GM23338 (cell line): Measurements from ENCODE around the gene ROR1. TPM values are rescaled to one million over a fixed set of nuclear protein-coding genes. Genes with fewer than 3 reads are reported as not detected.

ENCODE experiments used
- ATAC-seq: fragments of 200-7000 bp; cut with Tn5 transposase; 3 replicates; pipeline ENCODE4 v1.9.1; 2020
- DNase-seq: peaks from one replicate; pipeline ENCODE4 v3.0.0-alpha.2; 2015; ENCODE audit warnings: low spot score
- H2AFZ ChIP-seq: fragments of 200-600 bp; sonication (generic); 2 replicates; pipeline ENCODE4 v1.8.0; 2016; ENCODE audit warnings: antibody characterized with exemption, mild to moderate bottlenecking, moderate library complexity
- H3F3A ChIP-seq: fragments of 200-600 bp; sonication (generic); replicated peaks from 2 replicates; pipeline ENCODE4 v1.8.0; 2017; ENCODE audit warnings: antibody characterized with exemption, mixed run types, low read depth
- H3K27ac ChIP-seq: fragments of 200-600 bp; sonication (generic); 2 replicates; pipeline ENCODE4 v1.6.1; 2016; ENCODE audit warnings: low read depth
- H3K27me3 ChIP-seq: fragments of 200-600 bp; sonication (generic); 2 replicates; pipeline ENCODE4 v1.8.0; 2016; ENCODE audit warnings: mild to moderate bottlenecking, mixed run types, moderate library complexity; ENCODE audit not compliant: insufficient read depth
- H3K36me3 ChIP-seq: fragments of 200-600 bp; sonication (generic); 2 replicates; pipeline ENCODE4 v1.8.0; 2016; ENCODE audit warnings: mild to moderate bottlenecking; ENCODE audit not compliant: insufficient read depth
- H3K4me1 ChIP-seq: fragments of 200-600 bp; sonication (generic); 2 replicates; pipeline ENCODE4 v1.8.0; 2016; ENCODE audit warnings: mild to moderate bottlenecking, moderate library complexity; ENCODE audit not compliant: insufficient read depth
- H3K4me2 ChIP-seq: fragments of 200-600 bp; sonication (generic); 2 replicates; pipeline ENCODE4 v1.7.1; 2017; ENCODE audit warnings: mixed run types
- H3K4me3 ChIP-seq: fragments of 200-600 bp; sonication (generic); 2 replicates; pipeline ENCODE4 v1.6.1; 2016; ENCODE audit warnings: mixed run types
- H3K79me2 ChIP-seq: fragments of 200-600 bp; sonication (generic); replicated peaks from 2 replicates; pipeline ENCODE4 v1.8.0; 2017; ENCODE audit warnings: mild to moderate bottlenecking; ENCODE audit not compliant: insufficient read depth
- H3K9me2 ChIP-seq: fragments of 200-600 bp; sonication (generic); 2 replicates; pipeline ENCODE4 v1.8.0; 2017; ENCODE audit not compliant: insufficient read depth
- H4K20me1 ChIP-seq: fragments of 200-600 bp; sonication (generic); replicated peaks from 2 replicates; pipeline ENCODE4 v1.8.0; 2017; ENCODE audit warnings: mild to moderate bottlenecking; ENCODE audit not compliant: insufficient read depth
- H3K27ac Mint-ChIP-seq: 2 replicates; pipeline ENCODE4 v1.8.0; 2020; ENCODE audit warnings: inconsistent platforms, mild to moderate bottlenecking, moderate library complexity, mixed read lengths
- H3K27me3 Mint-ChIP-seq: 3 replicates; pipeline ENCODE4 v1.8.0; 2022; ENCODE audit warnings: low read depth, mild to moderate bottlenecking, moderate library complexity, mixed read lengths, inconsistent platforms; ENCODE audit not compliant: insufficient read depth, poor library complexity
- H3K36me3 Mint-ChIP-seq: 3 replicates; pipeline ENCODE4 v1.8.0; 2021; ENCODE audit warnings: low read depth, mild to moderate bottlenecking, inconsistent platforms, moderate library complexity, mixed read lengths
- H3K4me1 Mint-ChIP-seq: 3 replicates; pipeline ENCODE4 v1.8.0; 2020; ENCODE audit warnings: mild to moderate bottlenecking, inconsistent platforms, mixed read lengths
- H3K4me3 Mint-ChIP-seq: 3 replicates; pipeline ENCODE4 v1.8.0; 2021; ENCODE audit warnings: moderate library complexity, mild to moderate bottlenecking, inconsistent platforms, mixed read lengths
- H3K9me3 Mint-ChIP-seq: 3 replicates; pipeline ENCODE4 v1.8.0; 2020; ENCODE audit warnings: moderate library complexity, mild to moderate bottlenecking, inconsistent platforms, mixed read lengths
- CREB1 ChIP-seq: fragments of 250-450 bp; sonication (Bioruptor Pico); IDR thresholded peaks from 2 replicates; pipeline ENCODE4 v1.5.0; 2020; ENCODE audit warnings: low read depth, mild to moderate bottlenecking, moderate library complexity
- CTCF ChIP-seq, 2 experiments: fragments of 200-600 bp in 1 of 2; sonication (generic) in 1 of 2; conservative IDR thresholded peaks; 2 replicates each; pipeline versions ENCODE4 v1.5.1 to v1.6.1; 2016 to 2017; ENCODE audit warnings: antibody characterized with exemption in 2 of 2, low read depth in 2 of 2, mild to moderate bottlenecking in 2 of 2, moderate library complexity in 1 of 2
- ETS1 ChIP-seq: IDR thresholded peaks from 2 replicates; pipeline ENCODE4 v1.6.1; 2016; ENCODE audit warnings: antibody characterized with exemption
- EZH2 ChIP-seq: fragments of 200-600 bp; sonication (generic); IDR thresholded peaks from one replicate; pipeline ENCODE4 v1.8.0; 2017; ENCODE audit warnings: antibody characterized with exemption, mild to moderate bottlenecking, low read depth; ENCODE audit not compliant: unreplicated experiment
- EZH2phosphoT487 ChIP-seq: fragments of 200-600 bp; sonication (generic); IDR thresholded peaks from one replicate; pipeline ENCODE4 v1.8.1; 2018; ENCODE audit warnings: antibody characterized with exemption; ENCODE audit not compliant: unreplicated experiment
- JUNB ChIP-seq: IDR thresholded peaks from one replicate; pipeline ENCODE4 v1.6.1; 2016; ENCODE audit warnings: antibody characterized with exemption; ENCODE audit not compliant: unreplicated experiment
- NANOG ChIP-seq: IDR thresholded peaks from 2 replicates; pipeline ENCODE4 v1.6.1; 2016; ENCODE audit warnings: antibody characterized with exemption, borderline replicate concordance
- POLR2AphosphoS5 ChIP-seq: IDR thresholded peaks from 2 replicates; pipeline ENCODE4 v1.6.1; 2016; ENCODE audit warnings: antibody characterized with exemption, low read depth
- REST ChIP-seq: IDR thresholded peaks from one replicate; pipeline ENCODE4 v1.6.1; 2018; ENCODE audit warnings: antibody characterized with exemption; ENCODE audit not compliant: unreplicated experiment
- STAT1 ChIP-seq: IDR thresholded peaks from one replicate; pipeline ENCODE4 v1.6.1; 2016; ENCODE audit warnings: antibody characterized with exemption; ENCODE audit not compliant: unreplicated experiment
- ZNF114 ChIP-seq: fragments of 250-450 bp; sonication (Bioruptor Pico); IDR thresholded peaks from 2 replicates; pipeline ENCODE4 v1.5.0; 2020; ENCODE audit warnings: mild to moderate bottlenecking, moderate library complexity
- ZNF331 ChIP-seq: fragments of 250-450 bp; sonication (Bioruptor Pico); IDR thresholded peaks from 2 replicates; pipeline ENCODE4 v1.5.0; 2020; ENCODE audit warnings: low read depth, mild to moderate bottlenecking, moderate library complexity
- ZNF462 ChIP-seq: fragments of 250-450 bp; sonication (Bioruptor Pico); IDR thresholded peaks from 2 replicates; pipeline ENCODE4 v1.5.0; 2020; ENCODE audit warnings: mild to moderate bottlenecking, moderate library complexity
- polyA plus RNA-seq: library from polyadenylated mRNA; unstranded; fragments of >200 nt; fragmentation: Nextera tagmentation; extraction: Ambion mirVana; gene quantifications from 2 replicates; pipeline ENCODE4 v1.2.1, GENCODE V29; 2016
- total RNA-seq: library from RNA; depleted of rRNA; stranded (reverse); fragments of >200 nt; shearing (Covaris generic); gene quantifications from 2 replicates; pipeline ENCODE4 v1.2.3, GENCODE V29; 2014

ROR1 gene
- total and polyA plus RNA-seq, 2 experiments from 2014 or later: 59.7 to 96.0 TPM

GRCh38 chr1:63757334-63757733 is 16.5 kb upstream of the ROR1 start:
- no peaks in the 10 kb centered on the region for H3K36me3 Mint-ChIP-seq
- no peaks in the 10 kb centered on the region for H3K9me2 ChIP-seq
- no peak overlapping the region for H3K27ac Mint-ChIP-seq
- no peak overlapping the region for H3K4me3 Mint-ChIP-seq
- ATAC-seq (no peak), DNase-seq (no peak)
- H3K27me3 ChIP-seq: no peaks in the 10 kb centered on the region
- H2AFZ ChIP-seq: no peak overlapping the region
- H3K4me3 ChIP-seq: no peak overlapping the region
- H3K27me3 Mint-ChIP-seq: peaks cover 5% of the 10 kb centered on the region
- H3K4me2 ChIP-seq: no peak overlapping the region
- H3F3A ChIP-seq: no peaks in the 10 kb centered on the region
- H3K79me2 ChIP-seq: no peaks in the 10 kb centered on the region
- H4K20me1 ChIP-seq: no peaks in the 10 kb centered on the region
- H3K36me3 ChIP-seq: no peaks in the 10 kb centered on the region
- TF ChIP-seq ZNF331 (CRISPR knock-in tag): no peak
- no peak for TF ChIP-seq EZH2
- no peak for TF ChIP-seq NANOG
- no peak for TF ChIP-seq ETS1
- no peak for TF ChIP-seq ZNF462 (CRISPR knock-in tag)
- no peak for TF ChIP-seq POLR2AphosphoS5
- no peak for TF ChIP-seq ZNF114 (CRISPR knock-in tag)
- TF ChIP-seq EZH2phosphoT487: no peak
- no peak for TF ChIP-seq REST
- TF ChIP-seq STAT1: no peak
- no peak for TF ChIP-seq CTCF (conservative IDR thresholded peaks at IDR 0.05; ENCODE audit: low read depth in 2 of 2)
- TF ChIP-seq CREB1 (CRISPR knock-in tag): no peak
- TF ChIP-seq JUNB: no peak
- no peak overlapping the region for H3K27ac ChIP-seq
- H3K4me1 Mint-ChIP-seq: peaks cover 16% of the 10 kb centered on the region; the same call in 2 of the 3 replicates
- H3K9me3 Mint-ChIP-seq: no peaks in the 10 kb centered on the region; the same call in 2 of the 3 replicates
- no peaks in the 10 kb centered on the region for H3K4me1 ChIP-seq
